Upper lobe of left lung (tissue), 6 donors: ENCODE measurements around the gene NADK2. TPM values are rescaled to one million over a fixed set of nuclear protein-coding genes. Genes with fewer than 3 reads are reported as not detected.

Experiments used
- ATAC-seq, 2 donors: fragments of 200-7000 bp; cut with Tn5 transposase; one replicate each; pipeline ENCODE4 v1.9.1; 2022; ENCODE audit warnings: mild to moderate bottlenecking in 2 of 2, moderate library complexity in 2 of 2; ENCODE audit not compliant: low FRiP score in 2 of 2
- DNase-seq, 2 donors: peaks; one replicate each; pipeline ENCODE4 v3.0.0-alpha.2; 2019 to 2020
- H3K27ac ChIP-seq, 4 donors: fragments of 200-600 bp; sonication (generic); one replicate each; pipeline ENCODE4 v1.5.1; 2016 to 2019
- H3K27me3 ChIP-seq, 4 donors: fragments of 200-600 bp; sonication (generic); one replicate each; pipeline ENCODE4 v1.5.1; 2017 to 2019
- H3K36me3 ChIP-seq, 4 donors: fragments of 200-600 bp; sonication (generic); one replicate each; pipeline ENCODE4 v1.5.1; 2016 to 2019
- H3K4me1 ChIP-seq, 4 donors: fragments of 200-600 bp; sonication (generic); one replicate each; pipeline ENCODE4 v1.5.1; 2018 to 2019
- H3K4me3 ChIP-seq, 4 donors: fragments of 200-600 bp; sonication (generic); one replicate each; pipeline ENCODE4 v1.5.1; 2017 to 2019; ENCODE audit warnings: mild to moderate bottlenecking in 2 of 4, moderate library complexity in 1 of 4
- H3K9me3 ChIP-seq, 4 donors: fragments of 200-600 bp; sonication (generic); one replicate each; pipeline ENCODE4 v1.5.1; 2018 to 2019
- CTCF ChIP-seq, 6 experiments: fragments of 450-650 bp in 4 of 6; fragments of 200-600 bp in 2 of 6; sonication (generic) in 2 of 6; IDR thresholded peaks; one replicate each; pipeline ENCODE4 v1.5.1; 2016 to 2019; ENCODE audit warnings: antibody characterized with exemption in 6 of 6
- EP300 ChIP-seq, 4 donors: sonication (generic); formaldehyde crosslinking; IDR thresholded peaks; one replicate each; pipeline ENCODE4 v1.5.1; 2017; ENCODE audit warnings: antibody characterized with exemption in 4 of 4, control low read depth in 2 of 4
- POLR2A ChIP-seq, 4 donors: fragments of 450-650 bp; IDR thresholded peaks; one replicate each; pipeline ENCODE4 v1.5.1; 2016 to 2017; ENCODE audit warnings: antibody characterized with exemption in 4 of 4, mild to moderate bottlenecking in 2 of 4
- POLR2AphosphoS5 ChIP-seq, 2 donors: sonication (generic); formaldehyde crosslinking; IDR thresholded peaks; one replicate each; pipeline ENCODE4 v1.5.1; 2017; ENCODE audit warnings: antibody characterized with exemption in 2 of 2
- WGBS, 2 donors: methylation state at CpG; one replicate each; pipeline ENCODE4 v1.1.5; 2017 to 2018; 5-methylcytosine and 5-hydroxymethylcytosine counted together
- total RNA-seq, 6 donors: library from RNA; depleted of rRNA in 4 of 6; stranded (reverse); fragments of >200 nt in 4 of 6; gene quantifications; one replicate each; pipeline versions ENCODE4 v1.1.0 to v1.2.1, GENCODE V29; 2016 to 2021
- donor health status: DM: no; HTN: no; CAD: no; lungs with moderate emphysema.
- donor health status: DM: no; HTN: yes; CAD: no; lungs with severe emphysema.

Gene NADK2
- total RNA-seq, 6 donors from 2014 or later = 12.6 to 39.6 (median 19.9) TPM

DNA sequence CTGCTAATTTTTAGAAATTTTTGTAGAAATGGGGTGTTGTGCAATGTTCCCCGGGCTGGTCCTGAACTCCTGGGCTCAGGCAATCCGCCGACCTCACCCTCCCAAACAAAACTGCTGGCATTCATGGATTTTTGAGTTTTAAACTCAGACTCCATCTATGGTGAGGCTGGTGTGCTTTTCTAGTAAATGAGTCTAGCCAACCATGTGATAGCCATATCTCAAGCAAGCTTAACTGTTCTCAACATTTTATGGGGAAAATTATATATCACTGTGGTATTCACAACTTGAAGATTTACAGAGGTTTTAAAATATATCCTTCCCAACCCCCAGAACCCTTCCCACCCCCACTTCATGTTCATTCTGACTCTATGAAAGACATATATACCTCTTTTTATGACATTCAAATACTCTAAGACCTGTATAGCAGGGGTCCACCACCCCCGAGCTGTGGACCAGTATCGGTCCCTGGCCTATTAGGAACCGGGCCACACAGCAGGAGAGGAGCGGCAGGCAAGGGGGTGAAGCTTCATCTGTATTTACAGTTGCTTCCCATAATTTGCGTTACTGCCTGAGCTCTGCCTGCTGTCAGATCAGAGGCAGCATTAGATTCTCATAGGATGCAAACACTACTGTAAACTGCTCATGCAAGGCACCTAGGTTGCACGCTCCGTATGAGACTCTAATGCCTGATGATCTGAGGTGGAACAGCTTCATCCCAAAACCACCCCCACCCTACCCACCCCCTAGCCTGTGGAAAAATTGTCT is 4.5 kb upstream of the NADK2 start:
- Histone ChIP-seq H3K4me3 (no peak overlapping the region), H3K27me3 (no peaks in the 10 kb centered on the region), H3K36me3 (no peaks in the 10 kb centered on the region), H3K4me1 (peaks cover 5 to 8% (median 7%) of the 10 kb centered on the region in 4 donors), H3K9me3 (no peaks in the 10 kb centered on the region), H3K27ac (no peak overlapping the region)
- DNase-seq (no peak), ATAC-seq (no peak)
- 92 to 95% methylated on average over 9 to 10 of the region's 10 CpGs for WGBS, 2 donors
- TF ChIP-seq CTCF (IDR thresholded peaks at IDR 0.05) (no peak), EP300 (IDR thresholded peaks at IDR 0.05) (no peak), POLR2A (IDR thresholded peaks at IDR 0.05) (no peak), POLR2AphosphoS5 (IDR thresholded peaks at IDR 0.05) (no peak)

- WGBS, 2 donors = 76 to 83% methylated on average over 3 of the region's 3 CpGs
- no peak overlapping the region for H3K27ac ChIP-seq
- peaks cover 19 to 25% (median 22%) of the 10 kb centered on the region in 4 donors for H3K4me1 ChIP-seq
- no peak for ATAC-seq
- H3K9me3 ChIP-seq = no peaks in the 10 kb centered on the region
- no peak for DNase-seq
- TF ChIP-seq CTCF (IDR thresholded peaks at IDR 0.05) = no peak
- no peak for TF ChIP-seq EP300 (IDR thresholded peaks at IDR 0.05)
- H3K27me3 ChIP-seq = no peaks in the 10 kb centered on the region
- no peaks in the 10 kb centered on the region for H3K36me3 ChIP-seq
- no peak overlapping the region for H3K4me3 ChIP-seq
Observed at GRCh38 chr5:36244076-36244475, 2.4 kb upstream of the NADK2 start.

DNA sequence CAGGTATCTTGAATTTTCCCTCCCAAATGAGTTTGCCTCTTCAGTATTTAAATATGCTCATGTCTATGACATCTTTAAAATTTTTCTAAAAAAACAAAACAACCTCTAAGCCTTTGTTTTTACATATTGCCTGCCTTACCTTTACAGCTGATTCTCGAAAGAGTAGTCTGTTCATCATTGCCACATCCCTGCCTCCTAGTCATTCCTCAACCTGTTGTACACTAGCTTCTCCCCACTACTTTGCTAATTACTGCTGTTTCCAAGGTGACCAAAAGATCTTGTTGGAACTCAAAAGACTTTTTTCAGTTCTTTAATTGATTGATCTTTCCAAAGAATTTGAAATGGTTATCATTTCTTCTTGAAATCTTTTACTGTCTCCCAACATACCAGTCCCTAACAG is 1.9 kb upstream of the NADK2 start:
- H3K4me1 ChIP-seq = peaks cover 24 to 29% (median 27%) of the 10 kb centered on the region in 4 donors
- H3K4me3 ChIP-seq = no peak overlapping the region
- no peak for TF ChIP-seq EP300 (IDR thresholded peaks at IDR 0.05)
- 93 to 95% methylated on average over 1 of the region's 1 CpG for WGBS, 2 donors
- H3K27ac ChIP-seq = no peak overlapping the region
- H3K36me3 ChIP-seq = no peaks in the 10 kb centered on the region
- H3K9me3 ChIP-seq = no peaks in the 10 kb centered on the region
- DNase-seq = no peak
- ATAC-seq = no peak
- no peaks in the 10 kb centered on the region for H3K27me3 ChIP-seq

DNA sequence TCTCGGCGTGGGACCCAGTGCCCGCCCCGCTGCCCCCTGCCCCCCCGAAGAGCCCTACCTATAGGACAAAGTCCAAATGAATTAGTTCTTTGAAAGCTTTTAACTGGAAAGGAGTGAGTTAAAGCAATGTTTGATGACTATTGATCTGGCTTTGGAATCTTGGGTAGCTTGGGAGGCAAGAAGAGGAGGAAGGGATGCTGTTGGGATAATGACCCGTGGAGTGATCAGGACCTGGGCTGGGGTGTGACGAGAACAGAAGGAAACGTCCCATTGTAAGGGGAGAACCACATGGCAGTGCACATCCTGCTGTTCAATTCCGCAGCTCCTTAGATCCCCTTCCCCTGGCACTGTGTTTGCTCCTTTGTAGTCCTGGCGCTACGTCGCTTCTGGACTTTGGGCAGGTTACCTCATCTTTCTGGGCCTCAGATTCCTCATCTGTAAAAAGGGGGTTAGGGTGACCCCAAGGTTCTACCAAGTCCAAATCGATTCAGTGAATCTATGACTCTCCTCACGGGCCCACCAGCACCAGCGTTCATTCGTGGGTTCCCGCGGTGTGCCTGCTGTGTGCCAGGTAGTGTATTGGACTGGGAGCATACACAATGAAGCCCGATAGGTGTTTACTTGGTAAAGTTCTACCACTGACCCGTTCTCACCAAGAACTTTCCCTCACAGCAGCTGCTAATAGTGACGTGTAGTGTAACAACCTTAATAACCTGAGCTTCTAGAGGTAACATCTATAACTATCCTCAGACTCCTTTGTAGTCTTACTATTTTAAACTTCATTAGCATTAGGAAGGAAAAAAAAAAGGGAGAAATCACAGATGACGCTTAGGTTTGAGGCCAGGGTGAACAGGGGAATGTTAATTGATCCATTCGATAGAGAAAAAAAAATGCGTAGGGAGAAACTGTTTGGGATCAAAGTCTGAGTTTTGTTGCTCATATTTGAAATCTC is 1.1 kb upstream of the NADK2 start:
- Histone ChIP-seq H3K4me3 (peak overlapping the region; percentile 55 to 92 (median 80)), H3K27me3 (no peaks in the 10 kb centered on the region), H3K4me1 (peaks cover 30 to 37% (median 35%) of the 10 kb centered on the region in 4 donors), H3K27ac (peak overlapping the region; percentile 93 to 95 (median 94)), H3K9me3 (no peaks in the 10 kb centered on the region), H3K36me3 (no peaks in the 10 kb centered on the region)
- no peak for TF ChIP-seq POLR2A (IDR thresholded peaks at IDR 0.05)
- TF ChIP-seq EP300 (IDR thresholded peaks at IDR 0.05) = no peak
- no peak for TF ChIP-seq CTCF (IDR thresholded peaks at IDR 0.05)
- TF ChIP-seq POLR2AphosphoS5 (IDR thresholded peaks at IDR 0.05) = no peak
- 62 to 64% methylated on average over 24 of the region's 24 CpGs for WGBS, 2 donors
- no peak for ATAC-seq
- peak in 1 of 2 donors; percentile 33 for DNase-seq
